Mesothelial cell of epicardium (in vitro differentiated cells): ENCODE data around the gene PRR18. TPM values are rescaled to one million over a fixed set of nuclear protein-coding genes. Genes with fewer than 3 reads are reported as not detected.

ENCODE experiments used
- DNase-seq, 2 experiments: peaks; one replicate each; pipeline ENCODE4 v3.0.0; 2021; ENCODE audit warnings: low spot score in 2 of 2; ENCODE audit not compliant: unreplicated experiment in 2 of 2
- H3K27ac Mint-ChIP-seq: 2 replicates; pipeline ENCODE4 v1.8.0; 2021; ENCODE audit warnings: mixed read lengths
- H3K27me3 Mint-ChIP-seq: 2 replicates; pipeline ENCODE4 v1.8.0; 2021; ENCODE audit warnings: low read depth, mixed read lengths
- H3K36me3 Mint-ChIP-seq: 2 replicates; pipeline ENCODE4 v1.8.0; 2021; ENCODE audit warnings: mixed read lengths
- H3K4me1 Mint-ChIP-seq: 2 replicates; pipeline ENCODE4 v1.8.0; 2021; ENCODE audit warnings: mixed read lengths
- H3K4me3 Mint-ChIP-seq: 2 replicates; pipeline ENCODE4 v1.8.0; 2021; ENCODE audit warnings: mild to moderate bottlenecking, moderate library complexity, mixed read lengths
- H3K9me3 Mint-ChIP-seq: 2 replicates; pipeline ENCODE4 v1.8.0; 2021; ENCODE audit warnings: mixed read lengths
- total RNA-seq: library from RNA; stranded (reverse); gene quantifications from 3 replicates; pipeline ENCODE4 v1.2.1, GENCODE V29; 2021
- TF ChIP-seq, protein P1 (sequence below): fragments of 200-600 bp; sonication (generic); IDR thresholded peaks from one replicate; pipeline ENCODE4 v1.5.0; 2021; ENCODE audit warnings: antibody characterized with exemption; ENCODE audit not compliant: unreplicated experiment

PRR18 gene
- total RNA-seq, 1 donor from 2014 or later = 0.38 TPM

DNA sequence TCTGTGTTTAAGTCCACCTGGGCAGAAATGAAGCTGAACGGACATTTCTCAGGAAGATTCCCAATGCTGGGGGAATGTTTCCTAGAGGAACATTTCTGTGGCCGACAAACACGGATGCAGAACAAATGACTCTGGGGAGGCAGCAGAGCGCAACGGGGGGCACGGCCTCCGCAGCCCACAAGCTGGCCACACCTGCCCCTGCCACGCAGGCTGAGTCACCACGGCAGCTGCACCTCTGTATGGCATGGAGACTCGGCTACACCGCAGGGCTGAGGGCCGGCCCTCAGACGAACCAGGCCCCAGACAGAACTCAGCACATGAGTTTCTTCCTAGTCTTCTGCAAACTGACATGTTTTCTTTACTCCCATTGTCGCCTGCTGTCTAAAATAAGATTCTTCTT is 10.0 kb upstream of the PRR18 start:
- H3K27ac Mint-ChIP-seq = no peak overlapping the region
- peaks cover under 1% of the 10 kb centered on the region for H3K27me3 Mint-ChIP-seq
- no peak overlapping the region for H3K4me3 Mint-ChIP-seq
- H3K36me3 Mint-ChIP-seq = peaks cover 1% of the 10 kb centered on the region
- DNase-seq = no peak
- no peaks in the 10 kb centered on the region for H3K4me1 Mint-ChIP-seq
- no peaks in the 10 kb centered on the region for H3K9me3 Mint-ChIP-seq
- TF ChIP-seq, protein P1, sequence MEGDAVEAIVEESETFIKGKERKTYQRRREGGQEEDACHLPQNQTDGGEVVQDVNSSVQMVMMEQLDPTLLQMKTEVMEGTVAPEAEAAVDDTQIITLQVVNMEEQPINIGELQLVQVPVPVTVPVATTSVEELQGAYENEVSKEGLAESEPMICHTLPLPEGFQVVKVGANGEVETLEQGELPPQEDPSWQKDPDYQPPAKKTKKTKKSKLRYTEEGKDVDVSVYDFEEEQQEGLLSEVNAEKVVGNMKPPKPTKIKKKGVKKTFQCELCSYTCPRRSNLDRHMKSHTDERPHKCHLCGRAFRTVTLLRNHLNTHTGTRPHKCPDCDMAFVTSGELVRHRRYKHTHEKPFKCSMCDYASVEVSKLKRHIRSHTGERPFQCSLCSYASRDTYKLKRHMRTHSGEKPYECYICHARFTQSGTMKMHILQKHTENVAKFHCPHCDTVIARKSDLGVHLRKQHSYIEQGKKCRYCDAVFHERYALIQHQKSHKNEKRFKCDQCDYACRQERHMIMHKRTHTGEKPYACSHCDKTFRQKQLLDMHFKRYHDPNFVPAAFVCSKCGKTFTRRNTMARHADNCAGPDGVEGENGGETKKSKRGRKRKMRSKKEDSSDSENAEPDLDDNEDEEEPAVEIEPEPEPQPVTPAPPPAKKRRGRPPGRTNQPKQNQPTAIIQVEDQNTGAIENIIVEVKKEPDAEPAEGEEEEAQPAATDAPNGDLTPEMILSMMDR = no peak

DNA sequence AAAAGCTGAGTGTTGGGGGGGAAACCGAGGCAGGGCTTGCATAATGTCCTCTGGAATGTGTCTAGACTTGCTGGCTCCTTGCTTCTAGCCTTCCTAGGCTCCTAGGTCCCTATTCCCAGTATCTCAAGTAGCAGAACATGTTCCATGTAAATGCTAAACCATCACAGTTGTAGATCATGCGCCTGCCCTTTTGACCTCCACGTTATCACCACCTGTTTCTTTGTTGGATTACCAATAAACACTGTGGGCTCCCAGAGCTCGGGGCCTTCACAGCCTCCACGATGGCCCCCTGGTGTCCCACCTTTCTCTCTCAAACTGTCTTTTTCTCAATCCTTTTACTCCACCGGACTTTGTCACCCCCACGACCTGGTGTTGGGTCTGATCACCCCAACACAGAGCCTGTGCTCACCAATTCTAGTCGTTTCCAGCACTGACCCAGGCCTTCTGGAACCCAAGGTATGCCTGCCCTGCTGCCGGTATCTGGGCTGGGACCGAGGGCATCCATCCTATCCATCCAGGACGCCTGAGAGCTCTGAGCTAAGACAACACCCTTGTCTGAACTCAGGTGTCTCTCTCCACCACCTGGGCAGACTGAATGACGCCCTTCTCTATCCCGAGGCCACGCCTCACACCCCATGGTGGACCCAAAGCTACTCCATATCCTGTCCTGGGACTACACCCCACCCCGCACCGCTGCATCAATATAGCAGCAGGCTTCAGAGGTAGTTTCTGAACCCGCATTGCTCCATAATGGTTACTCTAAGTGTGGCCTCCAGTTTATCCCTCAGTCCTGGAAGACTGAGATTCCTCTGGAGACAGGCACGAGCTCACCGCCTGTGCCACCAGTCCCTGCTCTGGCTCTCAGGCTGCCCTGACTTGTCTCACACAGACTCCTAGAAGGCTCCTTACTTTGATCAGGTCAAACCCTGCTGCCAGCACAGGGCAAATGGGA is 9.3 kb upstream of the PRR18 start:
- no peak overlapping the region for H3K4me3 Mint-ChIP-seq
- H3K27me3 Mint-ChIP-seq = peaks cover 4% of the 10 kb centered on the region
- H3K4me1 Mint-ChIP-seq = no peaks in the 10 kb centered on the region
- no peaks in the 10 kb centered on the region for H3K9me3 Mint-ChIP-seq
- DNase-seq = no peak
- TF ChIP-seq, protein P1 = no peak
- H3K27ac Mint-ChIP-seq = no peak overlapping the region
- no peaks in the 10 kb centered on the region for H3K36me3 Mint-ChIP-seq

DNA sequence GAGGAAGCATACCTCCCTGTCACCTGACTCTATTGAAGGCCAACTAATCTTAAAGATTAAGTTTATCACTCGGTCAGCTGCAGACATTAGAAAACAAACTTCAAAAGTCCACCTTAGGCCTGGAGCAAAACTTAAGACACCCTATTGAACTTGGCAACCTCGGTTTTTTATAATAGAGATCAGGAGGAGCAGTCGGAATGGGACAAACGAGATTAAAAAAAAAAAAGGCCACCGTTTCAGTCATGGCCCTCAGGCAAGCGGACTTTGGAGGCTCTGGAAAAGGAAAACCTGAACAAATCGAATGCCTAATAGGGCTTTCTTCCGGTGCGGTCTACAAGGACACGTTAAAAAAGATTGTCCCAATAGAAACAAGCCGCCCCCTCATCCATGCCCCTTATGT is 7.2 kb upstream of the PRR18 start:
- H3K4me1 Mint-ChIP-seq = no peaks in the 10 kb centered on the region
- H3K27ac Mint-ChIP-seq = no peak overlapping the region
- H3K9me3 Mint-ChIP-seq = no peaks in the 10 kb centered on the region
- DNase-seq = no peak
- peaks cover 15% of the 10 kb centered on the region for H3K27me3 Mint-ChIP-seq
- no peak overlapping the region for H3K4me3 Mint-ChIP-seq
- H3K36me3 Mint-ChIP-seq = no peaks in the 10 kb centered on the region
- TF ChIP-seq, protein P1 = no peak

DNA sequence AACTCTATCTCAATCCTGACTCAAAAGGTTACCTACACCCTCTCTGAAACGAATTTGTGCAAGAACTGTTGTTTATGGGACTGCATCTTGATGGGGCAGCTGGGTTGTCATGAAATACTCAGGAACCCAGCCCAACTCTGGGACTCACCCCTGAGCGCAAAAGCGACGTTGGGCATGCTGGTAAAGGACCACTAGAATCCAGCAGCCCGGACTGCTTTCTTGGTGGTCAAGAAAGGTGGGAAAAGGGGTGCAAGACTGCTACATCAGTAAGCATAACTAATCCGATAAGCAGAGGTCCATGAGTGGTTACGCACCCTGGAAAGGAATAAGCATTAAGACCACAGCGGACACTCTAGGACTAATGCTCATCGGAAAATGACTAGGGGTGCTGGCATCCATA is 6.3 kb upstream of the PRR18 start:
- TF ChIP-seq, protein P1 = no peak
- Mint-ChIP-seq H3K27ac (no peak overlapping the region), H3K4me3 (no peak overlapping the region), H3K27me3 (peaks cover 24% of the 10 kb centered on the region), H3K36me3 (no peaks in the 10 kb centered on the region), H3K4me1 (no peaks in the 10 kb centered on the region), H3K9me3 (no peaks in the 10 kb centered on the region)
- DNase-seq = no peak

DNA sequence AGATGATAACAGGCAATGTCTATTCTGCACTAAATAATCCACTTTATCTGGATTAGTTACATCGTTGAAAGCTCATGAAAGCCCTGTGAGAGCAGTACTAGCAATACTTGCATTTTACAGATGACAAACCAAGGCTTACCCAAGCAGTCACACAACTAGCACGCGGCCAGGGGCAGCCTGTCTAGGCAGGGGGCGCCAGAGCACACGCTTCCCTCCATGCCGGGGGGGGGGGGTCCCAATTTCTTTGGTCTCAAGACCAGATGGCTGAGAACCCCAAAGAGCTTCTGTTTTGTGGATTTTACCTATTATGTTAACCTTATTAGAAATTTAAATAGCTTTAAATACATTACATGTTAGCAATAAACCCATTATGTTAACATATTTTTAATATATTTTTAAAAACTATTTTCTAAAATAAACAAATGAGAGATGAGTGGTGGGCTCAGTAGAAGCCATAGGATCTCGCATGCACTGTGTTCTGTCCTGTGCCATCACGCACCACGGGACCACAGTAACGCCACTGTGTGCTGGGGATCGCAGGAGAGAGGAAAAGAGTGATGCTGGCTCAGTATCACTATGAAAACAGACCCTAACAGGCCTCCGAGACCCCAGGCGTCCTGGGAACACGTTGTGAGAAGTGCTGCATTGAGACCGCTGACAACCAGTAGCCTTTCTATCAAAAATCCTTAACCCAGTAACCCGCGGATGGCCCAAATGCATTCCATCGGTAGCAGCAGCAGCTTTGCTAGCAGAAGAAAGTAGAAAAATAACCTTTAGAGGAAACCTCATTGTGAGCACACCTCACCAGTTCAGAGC is 5.3 kb upstream of the PRR18 start:
- no peaks in the 10 kb centered on the region for H3K4me1 Mint-ChIP-seq
- peaks cover 34% of the 10 kb centered on the region for H3K27me3 Mint-ChIP-seq
- H3K9me3 Mint-ChIP-seq = no peaks in the 10 kb centered on the region
- no peak overlapping the region for H3K4me3 Mint-ChIP-seq
- TF ChIP-seq, protein P1 = peak; percentile 38
- H3K36me3 Mint-ChIP-seq = no peaks in the 10 kb centered on the region
- no peak for DNase-seq
- no peak overlapping the region for H3K27ac Mint-ChIP-seq
